Measurements from ENCODE around the gene SMAP1. TPM values are rescaled to one million over a fixed set of nuclear protein-coding genes. Genes with fewer than 3 reads are reported as not detected.

SMAP1 gene
- total RNA-seq, 3 donors from 2014 or later = 34.3 to 48.8 (median 47.3) TPM

- no peak overlapping the region for H3K4me3 ChIP-seq
- no peaks in the 10 kb centered on the region for H3K4me1 ChIP-seq (ENCODE audit: low read depth)
- DNase-seq = no peak
- TF ChIP-seq, protein P1, sequence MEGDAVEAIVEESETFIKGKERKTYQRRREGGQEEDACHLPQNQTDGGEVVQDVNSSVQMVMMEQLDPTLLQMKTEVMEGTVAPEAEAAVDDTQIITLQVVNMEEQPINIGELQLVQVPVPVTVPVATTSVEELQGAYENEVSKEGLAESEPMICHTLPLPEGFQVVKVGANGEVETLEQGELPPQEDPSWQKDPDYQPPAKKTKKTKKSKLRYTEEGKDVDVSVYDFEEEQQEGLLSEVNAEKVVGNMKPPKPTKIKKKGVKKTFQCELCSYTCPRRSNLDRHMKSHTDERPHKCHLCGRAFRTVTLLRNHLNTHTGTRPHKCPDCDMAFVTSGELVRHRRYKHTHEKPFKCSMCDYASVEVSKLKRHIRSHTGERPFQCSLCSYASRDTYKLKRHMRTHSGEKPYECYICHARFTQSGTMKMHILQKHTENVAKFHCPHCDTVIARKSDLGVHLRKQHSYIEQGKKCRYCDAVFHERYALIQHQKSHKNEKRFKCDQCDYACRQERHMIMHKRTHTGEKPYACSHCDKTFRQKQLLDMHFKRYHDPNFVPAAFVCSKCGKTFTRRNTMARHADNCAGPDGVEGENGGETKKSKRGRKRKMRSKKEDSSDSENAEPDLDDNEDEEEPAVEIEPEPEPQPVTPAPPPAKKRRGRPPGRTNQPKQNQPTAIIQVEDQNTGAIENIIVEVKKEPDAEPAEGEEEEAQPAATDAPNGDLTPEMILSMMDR (IDR thresholded peaks at IDR 0.05) = no peak
- intact Hi-C loops (cut with DNase I, micrococcal nuclease) = no loop called here
- no peaks in the 10 kb centered on the region for H3K9me3 ChIP-seq
- no peak for ATAC-seq
- H3K36me3 ChIP-seq (ENCODE audit: low read depth) = no peaks in the 10 kb centered on the region
Measured at GRCh38 chr6:70903665-70904452, 236.2 kb downstream of the SMAP1 start.

- ATAC-seq (no peak), DNase-seq (no peak)
- TF ChIP-seq, protein P1 (IDR thresholded peaks at IDR 0.05) = no peak
- intact Hi-C loops (cut with DNase I, micrococcal nuclease) = no loop called here
- Histone ChIP-seq H3K9me3 (no peaks in the 10 kb centered on the region), H3K4me3 (no peak overlapping the region), H3K4me1 (ENCODE audit: low read depth) (no peaks in the 10 kb centered on the region), H3K36me3 (ENCODE audit: low read depth) (no peaks in the 10 kb centered on the region)
Measured at GRCh38 chr6:70905742-70906141, 238.1 kb downstream of the SMAP1 start.

Other genes starting within 250 kb of the SMAP1 start
- 10 to 100 TPM in 2 of 3 donors, 1 to 10 TPM in 1; 7.5 to 13.8 (median 10.5) TPM for gene SDHAF4, start 101.0 kb upstream of the SMAP1 start, total RNA-seq

Measured in mucosa of descending colon (tissue), 3 donors.